Muscle layer of colon (tissue), 2 donors: ENCODE data around the gene LGALS3BP.

Experiments used
- H3K27ac ChIP-seq: one replicate; pipeline ENCODE4 v1.7.0; 2013; ENCODE audit warnings: low read depth, mild to moderate bottlenecking, low read length, moderate library complexity
- H3K27me3 ChIP-seq, 2 donors: one replicate each; pipeline ENCODE4 v1.7.0; 2013; ENCODE audit warnings: low read length in 2 of 2, mild to moderate bottlenecking in 2 of 2; ENCODE audit not compliant: insufficient read depth in 2 of 2, control insufficient read depth in 1 of 2
- H3K36me3 ChIP-seq: one replicate; pipeline ENCODE4 v1.7.0; 2013; ENCODE audit warnings: mild to moderate bottlenecking, low read length; ENCODE audit not compliant: insufficient read depth
- H3K4me1 ChIP-seq: one replicate; pipeline ENCODE4 v1.7.0; 2013; ENCODE audit warnings: mild to moderate bottlenecking, low read length; ENCODE audit not compliant: insufficient read depth
- H3K4me3 ChIP-seq, 2 donors: one replicate each; pipeline ENCODE4 v1.7.0; 2013; ENCODE audit warnings: low read length in 2 of 2, low read depth in 1 of 2, mild to moderate bottlenecking in 1 of 2, moderate library complexity in 1 of 2
- H3K9ac ChIP-seq: one replicate; pipeline ENCODE4 v1.7.0; 2013; ENCODE audit warnings: low read length
- H3K9me3 ChIP-seq: one replicate; pipeline ENCODE4 v1.7.0; 2013; ENCODE audit warnings: mild to moderate bottlenecking, low read length
- donor health status: abdominal sarcoma.
- donor health status: Adenocarcinoma of cecum.

LGALS3BP gene

GRCh38 chr17:78961571-78961970, 18.2 kb downstream of the LGALS3BP start:
- no peaks in the 10 kb centered on the region for H3K36me3 ChIP-seq
- H3K27me3 ChIP-seq: no peaks in the 10 kb centered on the region
- no peak overlapping the region for H3K27ac ChIP-seq
- no peaks in the 10 kb centered on the region for H3K9me3 ChIP-seq
- H3K4me3 ChIP-seq: no peak overlapping the region
- H3K4me1 ChIP-seq: no peaks in the 10 kb centered on the region
- no peak overlapping the region for H3K9ac ChIP-seq

- H3K9ac ChIP-seq: no peak overlapping the region
- H3K27me3 ChIP-seq: no peaks in the 10 kb centered on the region
- H3K4me3 ChIP-seq: no peak overlapping the region
- no peaks in the 10 kb centered on the region for H3K36me3 ChIP-seq
- H3K9me3 ChIP-seq: no peaks in the 10 kb centered on the region
- no peak overlapping the region for H3K27ac ChIP-seq
- no peaks in the 10 kb centered on the region for H3K4me1 ChIP-seq
Measured at GRCh38 chr17:78960928-78961327, 18.8 kb downstream of the LGALS3BP start.

GRCh38 chr17:78959803-78960202, 19.9 kb downstream of the LGALS3BP start:
- no peaks in the 10 kb centered on the region for H3K27me3 ChIP-seq
- no peaks in the 10 kb centered on the region for H3K36me3 ChIP-seq
- H3K4me3 ChIP-seq: no peak overlapping the region
- H3K27ac ChIP-seq: no peak overlapping the region
- H3K4me1 ChIP-seq: no peaks in the 10 kb centered on the region
- no peaks in the 10 kb centered on the region for H3K9me3 ChIP-seq
- H3K9ac ChIP-seq: no peak overlapping the region

GRCh38 chr17:78958641-78959127, 21.0 kb downstream of the LGALS3BP start:
- Histone ChIP-seq H3K27ac (no peak overlapping the region), H3K9me3 (no peaks in the 10 kb centered on the region), H3K4me1 (peaks cover under 1% of the 10 kb centered on the region), H3K4me3 (no peak overlapping the region), H3K36me3 (no peaks in the 10 kb centered on the region), H3K27me3 (no peaks in the 10 kb centered on the region), H3K9ac (no peak overlapping the region)

GRCh38 chr17:78957128-78957527, 22.6 kb downstream of the LGALS3BP start:
- Histone ChIP-seq H3K9me3 (no peaks in the 10 kb centered on the region), H3K9ac (no peak overlapping the region), H3K4me3 (no peak overlapping the region), H3K36me3 (no peaks in the 10 kb centered on the region), H3K4me1 (peaks cover 14% of the 10 kb centered on the region), H3K27me3 (no peaks in the 10 kb centered on the region), H3K27ac (no peak overlapping the region)

- peaks cover 14% of the 10 kb centered on the region for H3K4me1 ChIP-seq
- no peak overlapping the region for H3K4me3 ChIP-seq
- no peaks in the 10 kb centered on the region for H3K36me3 ChIP-seq
- no peak overlapping the region for H3K27ac ChIP-seq
- H3K27me3 ChIP-seq: no peaks in the 10 kb centered on the region
- no peak overlapping the region for H3K9ac ChIP-seq
- no peaks in the 10 kb centered on the region for H3K9me3 ChIP-seq
Measured at GRCh38 chr17:78956254-78956653, 23.5 kb downstream of the LGALS3BP start.

GRCh38 chr17:78954684-78955083, 25.0 kb downstream of the LGALS3BP start:
- Histone ChIP-seq H3K4me1 (peaks cover 14% of the 10 kb centered on the region), H3K4me3 (no peak overlapping the region), H3K9ac (no peak overlapping the region), H3K9me3 (peaks cover 5% of the 10 kb centered on the region), H3K27me3 (no peaks in the 10 kb centered on the region), H3K36me3 (no peaks in the 10 kb centered on the region), H3K27ac (no peak overlapping the region)

- Histone ChIP-seq H3K4me1 (peaks cover 14% of the 10 kb centered on the region), H3K36me3 (no peaks in the 10 kb centered on the region), H3K9ac (no peak overlapping the region), H3K27me3 (no peaks in the 10 kb centered on the region), H3K9me3 (peaks cover 5% of the 10 kb centered on the region), H3K27ac (no peak overlapping the region), H3K4me3 (no peak overlapping the region)
Measured at GRCh38 chr17:78953356-78954350, 26.1 kb downstream of the LGALS3BP start.

- no peak overlapping the region for H3K9ac ChIP-seq
- H3K36me3 ChIP-seq: no peaks in the 10 kb centered on the region
- H3K27ac ChIP-seq: no peak overlapping the region
Measured at GRCh38 chr17:78952706-78953105, 27.0 kb downstream of the LGALS3BP start.

GRCh38 chr17:78951967-78952551, 27.7 kb downstream of the LGALS3BP start:
- Histone ChIP-seq H3K4me3 (no peak overlapping the region), H3K27ac (no peak overlapping the region), H3K4me1 (peaks cover 14% of the 10 kb centered on the region), H3K27me3 (no peaks in the 10 kb centered on the region), H3K9ac (no peak overlapping the region), H3K9me3 (peaks cover 5% of the 10 kb centered on the region), H3K36me3 (no peaks in the 10 kb centered on the region)

More at GRCh38 chr17:78952706-78953105, 27.0 kb downstream of the LGALS3BP start:
- Histone ChIP-seq H3K4me3 (no peak overlapping the region), H3K27me3 (no peaks in the 10 kb centered on the region), H3K9me3 (peaks cover 5% of the 10 kb centered on the region), H3K4me1 (peaks cover 14% of the 10 kb centered on the region)

GRCh38 chr17:78950870-78951269, 28.9 kb downstream of the LGALS3BP start:
- no peaks in the 10 kb centered on the region for H3K27me3 ChIP-seq
- H3K4me1 ChIP-seq: peaks cover 14% of the 10 kb centered on the region
- peaks cover 5% of the 10 kb centered on the region for H3K9me3 ChIP-seq
- H3K4me3 ChIP-seq: no peak overlapping the region
- H3K36me3 ChIP-seq: no peaks in the 10 kb centered on the region
- H3K9ac ChIP-seq: no peak overlapping the region
- H3K27ac ChIP-seq: no peak overlapping the region
